ENCODE data around the gene FSIP1.

DNA sequence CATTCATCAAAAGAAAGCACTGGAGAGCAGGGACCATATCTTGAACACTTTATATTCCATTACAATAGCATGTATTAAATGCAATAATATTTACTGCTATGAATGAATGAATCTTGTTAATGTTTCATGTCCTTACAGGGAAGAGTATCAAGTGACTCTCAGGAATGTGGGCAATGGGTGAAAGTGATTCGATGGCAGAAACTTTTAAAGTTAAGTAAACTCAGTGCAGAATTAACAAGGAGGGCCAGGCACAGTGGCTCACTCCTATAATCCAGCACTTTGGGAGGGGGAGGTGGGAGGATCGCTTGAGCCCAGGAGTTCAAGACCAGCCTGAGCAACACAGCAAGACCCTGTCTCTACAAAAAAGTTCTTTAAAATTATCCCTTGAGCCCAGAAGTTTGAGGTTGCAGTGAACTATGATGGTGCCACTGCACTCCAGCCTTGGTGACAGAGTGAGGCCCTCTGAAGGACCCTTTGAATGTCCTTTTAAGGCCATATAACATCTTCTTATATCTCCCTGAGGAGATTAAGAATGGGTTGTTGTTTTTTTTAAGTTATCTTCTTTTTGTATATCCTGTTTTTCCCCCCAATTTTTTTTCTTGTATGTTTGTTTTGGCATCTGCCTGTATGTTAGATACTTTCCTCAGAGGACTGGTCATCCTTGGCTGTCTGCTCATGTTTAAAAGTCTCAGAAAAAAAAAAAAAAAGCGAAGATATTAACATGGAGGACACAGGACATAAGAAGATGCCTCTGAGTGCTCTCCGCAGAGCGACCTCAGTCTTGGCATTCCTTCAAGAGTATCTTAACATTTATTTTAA lies 9.6 kb upstream of the FSIP1 start:
- TF ChIP-seq, protein P1, sequence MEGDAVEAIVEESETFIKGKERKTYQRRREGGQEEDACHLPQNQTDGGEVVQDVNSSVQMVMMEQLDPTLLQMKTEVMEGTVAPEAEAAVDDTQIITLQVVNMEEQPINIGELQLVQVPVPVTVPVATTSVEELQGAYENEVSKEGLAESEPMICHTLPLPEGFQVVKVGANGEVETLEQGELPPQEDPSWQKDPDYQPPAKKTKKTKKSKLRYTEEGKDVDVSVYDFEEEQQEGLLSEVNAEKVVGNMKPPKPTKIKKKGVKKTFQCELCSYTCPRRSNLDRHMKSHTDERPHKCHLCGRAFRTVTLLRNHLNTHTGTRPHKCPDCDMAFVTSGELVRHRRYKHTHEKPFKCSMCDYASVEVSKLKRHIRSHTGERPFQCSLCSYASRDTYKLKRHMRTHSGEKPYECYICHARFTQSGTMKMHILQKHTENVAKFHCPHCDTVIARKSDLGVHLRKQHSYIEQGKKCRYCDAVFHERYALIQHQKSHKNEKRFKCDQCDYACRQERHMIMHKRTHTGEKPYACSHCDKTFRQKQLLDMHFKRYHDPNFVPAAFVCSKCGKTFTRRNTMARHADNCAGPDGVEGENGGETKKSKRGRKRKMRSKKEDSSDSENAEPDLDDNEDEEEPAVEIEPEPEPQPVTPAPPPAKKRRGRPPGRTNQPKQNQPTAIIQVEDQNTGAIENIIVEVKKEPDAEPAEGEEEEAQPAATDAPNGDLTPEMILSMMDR (IDR thresholded peaks at IDR 0.05): no peak
- TF ChIP-seq POLR2A (IDR thresholded peaks at IDR 0.05): no peak

Measured in ovary (tissue), 3 donors.